Pancreas (tissue), 10 donors: ENCODE measurements around the gene TM4SF20. TPM values are rescaled to one million over a fixed set of nuclear protein-coding genes. Genes with fewer than 3 reads are reported as not detected.

Experiments
- ATAC-seq, 4 donors: fragments of 200-7000 bp; cut with Tn5 transposase; one replicate each; pipeline versions ENCODE4 v1.8.0 to v1.9.1; 2020; ENCODE audit warnings: mild to moderate bottlenecking in 4 of 4, moderate library complexity in 4 of 4
- DNase-seq, 6 donors: peaks; one replicate each; pipeline ENCODE4 v3.0.0-alpha.2; 2020
- FAIRE-seq: peaks from 2 replicates; lab custom pipeline; 2012; peaks lifted over from hg19 to GRCh38; lab: Jason Lieb, UNC
- H3K27ac ChIP-seq, 4 donors: fragments of 200-600 bp; sonication (generic); 1 replicate in 3 of 4; 2 replicates in 1 of 4; pipeline versions ENCODE4 v1.5.0 to v1.8.0; 2020
- H3K27me3 ChIP-seq, 4 donors: fragments of 200-600 bp; one replicate each; pipeline ENCODE4 v1.8.0; 2021
- H3K36me3 ChIP-seq, 3 donors: fragments of 200-600 bp; sonication (generic) in 1 of 3; one replicate each; pipeline versions ENCODE4 v1.5.0 to v1.8.0; 2020 to 2021
- H3K4me1 ChIP-seq, 3 donors: fragments of 200-600 bp; one replicate each; pipeline ENCODE4 v1.8.0; 2021
- H3K4me3 ChIP-seq, 4 donors: fragments of 200-600 bp; sonication (generic) in 2 of 4; one replicate each; pipeline versions ENCODE4 v1.5.0 to v1.8.0; 2020 to 2021
- H3K9me3 ChIP-seq, 4 donors: fragments of 200-600 bp; one replicate each; pipeline ENCODE4 v1.8.0; 2021
- CTCF ChIP-seq, 4 donors: fragments of 200-600 bp; sonication (generic) in 3 of 4; IDR thresholded peaks; one replicate each; pipeline versions ENCODE4 v1.5.0 to v1.8.0; 2021; ENCODE audit warnings: antibody characterized with exemption in 4 of 4
- WGBS, 2 donors: extraction: QIAGEN DNeasy Blood & Tissue Kit; methylation state at CpG; one replicate each; pipeline ENCODE4 v1.1.7; 2013; 5-methylcytosine and 5-hydroxymethylcytosine counted together
- intact Hi-C, 3 donors: fragments of 100-400 bp; cut with DNase I; formaldehyde crosslinking; loops; one replicate each; pipeline versions ENCODE4 v1.11.1 to v1.14.2; 2022
- polyA plus RNA-seq, 2 donors: library from polyadenylated mRNA; stranded (reverse); fragments of 200-250 nt; gene quantifications; one replicate each; pipeline ENCODE4 v1.2.3, GENCODE V29; 2013
- total RNA-seq, 6 donors: library from RNA; stranded (reverse); fragmentation: NEBNext Ultra II Directional in 4 of 6; extraction: Animal tissue kit (Norgen Biotek cat#: 25700) in 4 of 6; gene quantifications; one replicate each; pipeline versions ENCODE4 v1.2.1 to v1.2.4, GENCODE V29; 2021 to 2023
- donor health status: healthy with polysubstance abuse.
- donor health status: DM: no; HTN: no; CAD: no; lungs with moderate emphysema.
- donor health status: DM: no; HTN: no; CAD: no.
- donor health status: control.
- donor health status: control.
- donor health status: Bipolar disorder and iron deficiency.
- donor health status: DM: yes; HTN: yes; CAD: no.
- donor health status: DM: no; HTN: no; CAD: no.
- donor health status: DM: no; HTN: no; CAD: no.
- donor health status: DM: yes; HTN: yes; CAD: no.

Gene TM4SF20
- total and polyA plus RNA-seq, 8 donors = not detected

- no peaks in the 10 kb centered on the region for H3K36me3 ChIP-seq
- no peaks in the 10 kb centered on the region for H3K27me3 ChIP-seq
- H3K4me1 ChIP-seq = peaks cover 13 to 16% (median 15%) of the 10 kb centered on the region in 3 donors
- ATAC-seq = no peak
- no peak overlapping the region for H3K27ac ChIP-seq
- TF ChIP-seq CTCF (IDR thresholded peaks at IDR 0.05) = no peak
- FAIRE-seq = no peak
- no peak for DNase-seq
- no peak overlapping the region for H3K4me3 ChIP-seq
- 82 to 89% methylated on average over 7 of the region's 7 CpGs for WGBS, 2 donors
- intact Hi-C loops = no loop called here
- no peaks in the 10 kb centered on the region for H3K9me3 ChIP-seq
Measured at GRCh38 chr2:227347117-227347516, 32.0 kb downstream of the TM4SF20 start.

GRCh38 chr2:227344231-227344630 is 34.9 kb downstream of the TM4SF20 start:
- H3K4me1 ChIP-seq = peaks cover under 1 to 2% (median under 1%) of the 10 kb centered on the region in 3 donors
- intact Hi-C loops = no loop called here
- no peaks in the 10 kb centered on the region for H3K9me3 ChIP-seq
- no peak for FAIRE-seq
- no peak for DNase-seq
- no peaks in the 10 kb centered on the region for H3K27me3 ChIP-seq
- no peak for ATAC-seq
- H3K36me3 ChIP-seq = no peaks in the 10 kb centered on the region
- no peak overlapping the region for H3K27ac ChIP-seq
- TF ChIP-seq CTCF (IDR thresholded peaks at IDR 0.05) = no peak
- WGBS, 2 donors = 74 to 77% methylated on average over 2 of the region's 2 CpGs
- H3K4me3 ChIP-seq = no peak overlapping the region

GRCh38 chr2:227341553-227341952 is 37.6 kb downstream of the TM4SF20 start:
- intact Hi-C loops = no loop called here
- no peak for TF ChIP-seq CTCF (IDR thresholded peaks at IDR 0.05)
- Histone ChIP-seq H3K27me3 (no peaks in the 10 kb centered on the region), H3K27ac (no peak overlapping the region), H3K36me3 (no peaks in the 10 kb centered on the region), H3K4me3 (no peak overlapping the region), H3K4me1 (peaks cover 0 to 5% (median 0%) of the 10 kb centered on the region in 3 donors), H3K9me3 (no peaks in the 10 kb centered on the region)
- DNase-seq = no peak
- no peak for FAIRE-seq
- WGBS, 2 donors = 88 to 92% methylated on average over 2 of the region's 2 CpGs
- ATAC-seq = no peak

GRCh38 chr2:227340106-227340505 is 39.0 kb downstream of the TM4SF20 start:
- no peak overlapping the region for H3K4me3 ChIP-seq
- H3K36me3 ChIP-seq = no peaks in the 10 kb centered on the region
- no peak for DNase-seq
- ATAC-seq = no peak
- no peaks in the 10 kb centered on the region for H3K9me3 ChIP-seq
- intact Hi-C loops = no loop called here
- peaks cover 0 to 5% (median 0%) of the 10 kb centered on the region in 3 donors for H3K4me1 ChIP-seq
- no peaks in the 10 kb centered on the region for H3K27me3 ChIP-seq
- FAIRE-seq = no peak
- no peak overlapping the region for H3K27ac ChIP-seq
- TF ChIP-seq CTCF (IDR thresholded peaks at IDR 0.05) = no peak
- WGBS, 2 donors = 75 to 80% methylated on average over 6 of the region's 6 CpGs

- no peaks in the 10 kb centered on the region for H3K27me3 ChIP-seq
- H3K36me3 ChIP-seq = peaks cover 0 to 5% (median 0%) of the 10 kb centered on the region in 3 donors
- intact Hi-C loops = no loop called here
- no peak for TF ChIP-seq CTCF (IDR thresholded peaks at IDR 0.05)
- H3K4me1 ChIP-seq = peaks cover 0 to 5% (median 0%) of the 10 kb centered on the region in 3 donors
- H3K4me3 ChIP-seq = no peak overlapping the region
- peak overlapping the region in 2 of 4 donors; percentile 1 to 19 for H3K27ac ChIP-seq
- no peaks in the 10 kb centered on the region for H3K9me3 ChIP-seq
- 34 to 39% methylated on average over 2 of the region's 2 CpGs for WGBS, 2 donors
- no peak for DNase-seq
- peak; percentile 32 to 79 (median 64) for ATAC-seq
- FAIRE-seq = no peak
Measured at GRCh38 chr2:227339098-227339599, 40.0 kb downstream of the TM4SF20 start.
